HG03095 (cell line): Measurements from ENCODE around the gene DLX1.

Experiments
- ATAC-seq: cut with Tn5 transposase; IDR thresholded peaks from one replicate; pipeline ENCODE4 v1.9.1; 2021; ENCODE audit warnings: moderate library complexity; ENCODE audit not compliant: unreplicated experiment

DLX1 gene

DNA sequence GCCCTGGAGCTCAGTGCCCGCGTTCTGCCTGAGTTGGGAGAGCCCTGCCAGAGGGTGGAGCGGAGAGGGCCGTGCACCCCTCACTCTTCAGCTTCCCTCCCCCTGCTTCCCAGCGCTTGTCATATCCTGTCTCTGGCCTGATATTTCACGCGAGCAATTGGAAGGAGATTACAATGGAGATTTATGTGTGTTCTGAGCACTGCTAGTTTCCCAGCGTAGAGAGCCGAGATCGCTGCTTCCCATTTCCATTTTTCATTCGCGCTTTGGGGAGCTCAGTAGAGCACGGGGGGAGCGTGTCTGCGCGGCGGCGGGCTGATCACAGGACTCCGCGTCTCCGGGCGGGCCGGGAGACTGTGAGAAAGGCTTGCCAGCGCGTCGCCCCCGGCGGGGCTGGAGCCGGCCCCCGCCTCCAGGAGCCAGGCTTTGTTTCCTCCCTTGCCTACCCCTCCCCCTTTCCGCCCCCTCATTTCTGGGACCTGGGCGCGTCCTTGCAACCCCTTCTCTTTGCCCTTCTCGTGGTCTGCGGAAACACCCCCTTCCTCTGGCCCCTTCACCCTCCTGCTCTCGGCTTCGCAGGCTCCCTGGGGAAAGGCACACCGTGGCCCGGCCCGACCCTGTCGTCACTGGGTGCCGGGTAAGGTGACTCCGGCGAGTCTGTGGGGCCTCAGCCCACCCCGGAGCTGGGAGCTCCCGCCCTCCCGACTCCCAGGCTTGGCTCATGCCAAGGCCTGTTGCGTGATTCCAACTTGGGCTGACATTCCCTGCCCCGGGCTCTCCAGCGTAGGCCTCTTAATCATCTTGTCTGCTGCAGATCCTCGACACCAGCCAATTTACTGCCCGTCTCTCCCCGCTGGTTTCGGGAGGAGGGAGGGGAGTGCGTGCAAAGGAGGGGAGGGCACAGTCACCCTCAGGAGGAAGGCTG is 11.6 kb downstream of the DLX1 start:
- no peak for ATAC-seq

- ATAC-seq = no peak
Observed at GRCh38 chr2:172097557-172098131, 12.3 kb downstream of the DLX1 start.

DNA sequence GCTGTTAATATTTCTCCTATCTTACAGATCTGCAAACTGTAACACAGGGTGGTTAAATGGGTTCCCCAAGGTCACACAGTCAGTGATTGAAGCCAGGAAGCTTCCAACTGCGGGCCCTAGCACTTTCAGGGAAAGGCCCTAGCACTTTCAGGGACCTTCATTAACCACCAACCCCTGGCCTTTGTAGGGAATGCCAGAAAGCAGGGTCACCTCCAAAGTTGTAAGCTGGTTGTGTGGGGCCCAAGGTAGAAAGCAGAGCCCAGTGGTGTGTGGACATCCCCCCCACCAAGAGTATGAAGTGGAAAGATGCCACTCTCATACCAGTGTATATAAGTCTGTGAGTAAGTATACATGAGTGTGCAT is 13.0 kb downstream of the DLX1 start:
- ATAC-seq = no peak

DNA sequence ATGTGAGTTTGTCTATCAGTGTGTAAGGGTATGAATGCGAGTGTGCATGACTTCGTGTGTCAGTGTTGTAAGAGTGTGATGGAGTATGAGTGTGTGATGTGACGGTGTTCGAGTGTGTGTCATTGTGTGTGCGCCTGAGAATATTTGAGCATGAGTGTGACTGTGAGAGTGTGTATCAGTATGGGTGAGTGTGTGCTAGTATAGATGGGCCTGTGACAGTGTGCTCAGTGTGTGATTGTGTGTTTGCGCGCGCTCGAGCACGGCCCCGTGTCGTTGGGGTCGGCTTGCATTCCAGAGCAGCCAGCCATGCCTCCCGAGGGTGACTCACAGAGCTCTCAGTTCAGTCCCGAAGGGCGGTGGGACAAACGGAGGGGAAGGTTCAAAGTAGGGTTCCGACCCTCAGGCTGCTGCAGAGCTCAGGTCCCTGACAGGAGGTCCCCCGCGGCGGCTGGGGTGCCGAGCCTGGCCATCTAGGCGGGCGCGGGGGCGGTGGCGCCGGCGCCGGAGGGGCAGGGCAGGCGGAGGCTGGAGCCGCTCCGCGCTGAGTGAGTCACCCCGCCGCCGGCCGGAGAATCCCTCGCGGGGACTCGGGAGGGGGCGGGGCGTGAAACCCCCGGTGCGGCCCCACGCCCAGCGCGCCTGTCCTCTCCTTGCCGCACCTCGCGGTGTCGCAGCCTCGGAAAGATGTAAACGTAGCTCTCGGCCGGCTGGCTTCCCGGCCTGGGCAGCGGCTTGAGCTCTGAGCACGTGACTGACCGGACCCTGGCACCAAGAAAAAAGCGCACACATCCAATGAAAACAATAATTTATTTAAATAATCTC is 13.6 kb downstream of the DLX1 start:
- ATAC-seq = no peak

DNA sequence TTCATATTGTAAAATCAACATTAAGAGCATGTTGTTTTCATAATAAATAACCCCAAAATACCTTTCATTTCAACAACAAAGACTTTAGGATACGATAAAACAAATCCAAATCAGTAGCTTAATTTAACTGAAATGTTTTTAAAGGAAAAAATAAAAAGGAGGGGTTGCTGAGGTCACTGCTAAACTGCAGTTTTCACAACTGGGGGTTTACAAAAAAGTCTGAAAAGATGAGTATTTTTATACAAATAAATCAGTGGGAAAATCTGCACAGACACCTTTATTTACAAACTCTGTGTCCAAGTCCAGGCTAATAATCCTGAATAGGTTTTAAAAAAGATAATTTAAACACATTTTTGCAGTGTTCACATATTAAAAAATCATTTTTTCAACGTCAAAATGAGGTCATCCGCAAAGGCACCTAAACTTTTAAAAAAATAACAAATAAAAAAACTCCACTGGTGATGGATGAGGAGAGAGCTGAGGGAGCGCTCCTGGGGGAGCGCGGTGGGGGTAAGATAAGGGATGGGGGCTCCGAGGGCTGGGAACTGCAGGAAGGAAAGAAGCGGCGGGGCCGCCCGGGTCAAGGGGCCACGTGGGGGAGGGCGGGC is 14.3 kb downstream of the DLX1 start:
- no peak for ATAC-seq

- no peak for ATAC-seq
Observed at GRCh38 chr2:172100080-172100934, 15.0 kb downstream of the DLX1 start.

GRCh38 chr2:172100935-172101820 is 15.9 kb downstream of the DLX1 start:
- ATAC-seq = no peak

DNA sequence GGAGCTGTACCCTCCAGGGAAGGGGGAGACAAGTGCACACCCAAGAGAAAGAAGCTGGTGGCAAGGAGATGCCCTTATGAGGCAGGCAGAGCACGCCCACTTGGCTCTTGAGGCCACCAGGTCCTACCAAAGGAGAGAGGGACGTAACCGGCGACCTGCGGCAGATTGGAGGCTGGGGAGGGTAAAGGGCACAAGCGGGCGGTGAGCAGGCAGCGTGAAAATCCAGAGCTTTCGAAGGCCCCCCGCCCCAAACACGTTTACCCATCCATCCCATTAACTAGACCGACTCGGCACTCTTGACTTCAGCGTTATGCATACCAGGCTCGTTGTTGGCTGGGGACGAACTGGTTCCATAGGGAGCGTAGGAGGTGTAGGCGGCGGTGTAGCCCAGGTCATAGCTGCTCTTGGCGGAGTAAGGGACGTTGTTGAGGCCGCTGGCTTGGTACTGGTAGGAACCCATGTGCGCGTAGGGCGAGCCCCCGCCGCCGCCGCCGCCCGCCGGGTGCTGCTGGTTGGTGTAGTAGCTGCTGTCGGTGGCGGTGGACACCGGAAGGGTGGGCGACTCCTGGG is 16.6 kb downstream of the DLX1 start:
- no peak for ATAC-seq

DNA sequence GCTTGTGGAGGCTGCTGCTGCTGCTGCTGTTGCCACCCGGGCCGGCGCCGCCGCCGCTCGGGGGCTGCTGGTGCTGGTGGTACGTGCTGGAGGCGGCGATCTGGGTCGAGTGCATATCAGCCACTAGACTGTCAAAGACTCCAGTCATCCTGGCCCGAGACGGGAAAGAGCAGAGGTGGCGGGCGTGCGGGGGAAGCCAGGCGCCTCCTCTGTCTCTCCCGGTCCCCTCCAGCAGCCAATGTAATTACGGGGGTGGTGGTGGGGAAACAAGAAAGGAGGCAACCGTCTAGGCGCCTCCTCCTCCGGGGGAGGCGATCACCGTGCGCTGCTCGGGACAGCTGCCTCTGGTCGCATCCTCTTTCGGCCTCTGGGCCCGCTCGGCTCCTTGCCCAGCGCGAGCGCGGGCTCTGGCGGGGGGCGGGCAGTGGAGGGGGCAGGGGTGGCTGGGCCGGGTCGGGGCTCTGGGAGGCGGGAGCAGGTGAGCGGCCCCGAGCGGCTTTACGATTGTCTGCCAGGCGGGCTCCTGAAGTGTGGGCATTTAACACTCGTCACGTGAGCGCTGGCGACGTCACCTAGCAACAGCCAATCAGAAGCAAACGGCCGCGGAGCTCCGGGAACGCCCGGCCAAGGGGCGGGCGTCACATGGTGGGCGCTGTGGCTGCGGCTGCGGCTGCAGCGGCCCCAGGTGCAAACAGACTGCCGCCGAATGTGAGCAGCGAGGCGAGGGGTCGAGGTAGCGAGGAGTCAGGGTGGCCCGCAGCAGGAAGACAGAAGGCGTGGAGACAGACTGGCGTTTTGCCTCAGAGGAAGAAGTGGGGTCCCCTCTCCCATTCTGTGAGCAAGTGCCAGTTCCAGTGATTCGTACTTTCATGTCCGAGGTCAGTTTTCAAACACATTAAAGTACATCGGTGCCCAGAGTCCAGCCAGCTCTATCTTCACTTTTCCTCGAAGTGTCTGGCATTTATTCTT is 17.4 kb downstream of the DLX1 start, which contains the start of gene DLX2:
Gene DLX2 (minus strand): TSS at position 510 of the 969 bp plus-strand sequence. CDS start 362 bp downstream, at position 148.
- peak; percentile 72 for ATAC-seq

GRCh38 chr2:172103471-172104272 is 18.4 kb downstream of the DLX1 start:
- ATAC-seq = no peak

- no peak for ATAC-seq
Observed at GRCh38 chr2:172105471-172106107, 20.3 kb downstream of the DLX1 start.

- ATAC-seq = no peak
Observed at GRCh38 chr2:172106108-172106961, 21.0 kb downstream of the DLX1 start.

DNA sequence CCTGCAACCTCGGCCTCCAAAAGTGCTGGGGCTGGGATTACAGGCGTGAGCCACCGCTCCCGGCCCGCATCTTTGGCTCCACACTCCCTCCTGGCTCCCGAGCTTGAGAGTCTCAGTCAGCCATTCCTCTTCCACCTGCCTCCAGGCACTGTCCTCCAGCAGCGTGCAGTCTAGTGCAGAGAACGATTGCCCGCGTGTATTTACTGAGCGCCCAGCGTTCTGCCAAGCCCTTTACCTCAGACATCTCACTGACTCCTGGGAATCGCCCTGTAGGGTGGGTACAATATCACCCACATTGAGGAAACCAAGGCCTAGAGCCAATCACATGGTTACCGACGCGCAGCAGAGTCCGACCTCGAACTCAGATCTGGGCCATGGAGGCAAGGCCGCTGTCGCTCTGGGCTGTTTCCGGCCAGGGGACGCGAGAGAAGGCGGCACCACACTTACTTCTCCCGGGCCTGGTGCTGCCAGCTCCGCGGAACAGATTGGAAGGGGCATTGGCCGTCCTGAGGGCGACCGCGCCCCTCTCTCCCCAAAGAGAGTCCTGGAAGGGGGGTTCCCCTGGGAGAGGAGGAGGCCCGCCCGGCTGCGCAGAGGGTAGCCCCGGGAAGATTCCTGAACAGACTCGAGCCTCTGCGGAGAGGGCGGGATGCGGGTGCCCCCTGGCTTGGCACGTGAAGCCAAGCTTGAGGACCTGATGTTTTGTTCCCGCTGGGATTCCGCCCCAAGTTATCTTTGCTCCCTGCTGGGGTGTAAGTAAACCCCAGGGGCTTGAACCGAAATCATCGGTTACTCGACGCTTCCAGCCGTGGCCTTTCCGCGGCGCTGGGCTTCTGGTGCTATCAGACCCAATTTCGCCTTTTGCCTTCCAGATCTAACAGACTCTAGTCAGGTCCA is 22.6 kb downstream of the DLX1 start:
- no peak for ATAC-seq

GRCh38 chr2:172108587-172108930 is 23.3 kb downstream of the DLX1 start:
- no peak for ATAC-seq
